ENCODE results near the gene WFDC10A. TPM values are rescaled to one million over a fixed set of nuclear protein-coding genes. Genes with fewer than 3 reads are reported as not detected.
"Not testable (repeated sequence)": the region's sequence is repeated elsewhere in the genome, so short reads cannot be mapped to it uniquely, and the experiment has no call there.

WFDC10A gene
- total RNA-seq, 4 donors from 2014 or later, result not detected

DNA sequence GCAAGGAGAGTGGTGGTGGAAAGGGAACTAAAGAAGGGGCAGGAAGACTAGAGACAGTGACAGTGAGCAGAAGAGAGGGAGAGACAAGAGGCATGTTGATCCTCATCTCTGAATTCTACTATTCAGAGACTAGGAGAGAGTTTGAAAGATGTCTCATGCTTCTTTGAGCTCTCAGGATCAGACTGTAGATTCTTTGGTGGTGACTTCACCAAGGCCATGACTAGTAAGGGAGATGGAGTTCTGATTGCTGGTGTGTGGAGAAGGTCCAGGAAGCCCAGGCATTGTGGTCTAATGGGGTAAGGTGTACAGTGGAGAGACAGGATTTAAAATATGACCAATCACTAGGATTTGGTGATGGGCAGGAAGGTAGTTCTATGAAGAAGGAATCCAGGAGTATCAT lies 832 bp downstream of the WFDC10A start:
- no peaks in the 10 kb centered on the region for H3K36me3 ChIP-seq
- no peaks in the 10 kb centered on the region for H3K4me1 ChIP-seq
- no peaks in the 10 kb centered on the region for H3K9me3 ChIP-seq
- H3K4me3 ChIP-seq, result no peak overlapping the region
- no peak for DNase-seq
- no peak for TF ChIP-seq POLR2A (IDR thresholded peaks at IDR 0.05)
- no peak for TF ChIP-seq CTCF (IDR thresholded peaks at IDR 0.05)
- no peaks in the 10 kb centered on the region for H3K27me3 ChIP-seq
- H3K27ac ChIP-seq, result no peak overlapping the region
- intact Hi-C loops (cut with DNase I; ENCODE audit: low total_unique reads), result no loop called here

GRCh38 chr20:45631184-45631583 lies 1.6 kb downstream of the WFDC10A start, which contains the start of gene WFDC9:
WFDC9 (minus strand) TSS chr20:45631284; CDS start chr20:45610181, 21,103 bp downstream.
- no peaks in the 10 kb centered on the region for H3K36me3 ChIP-seq
- H3K27me3 ChIP-seq, result no peaks in the 10 kb centered on the region
- no peaks in the 10 kb centered on the region for H3K9me3 ChIP-seq
- H3K4me3 ChIP-seq, result no peak within 1 kb of the TSS
- no peak for TF ChIP-seq CTCF (IDR thresholded peaks at IDR 0.05)
- TF ChIP-seq POLR2A (IDR thresholded peaks at IDR 0.05), result no peak
- no peak for DNase-seq
- no peaks in the 10 kb centered on the region for H3K4me1 ChIP-seq
- intact Hi-C loops (cut with DNase I; ENCODE audit: low total_unique reads), result no loop called here
- H3K27ac ChIP-seq, result no peak within 1 kb of the TSS

GRCh38 chr20:45636513-45636912 lies 7.0 kb downstream of the WFDC10A start:
- TF ChIP-seq POLR2A (IDR thresholded peaks at IDR 0.05) (no peak), CTCF (IDR thresholded peaks at IDR 0.05) (no peak)
- no peak for DNase-seq
- H3K36me3 ChIP-seq, result no peaks in the 10 kb centered on the region
- H3K27ac ChIP-seq, result no peak overlapping the region
- H3K27me3 ChIP-seq, result no peaks in the 10 kb centered on the region
- H3K4me3 ChIP-seq, result no peak overlapping the region
- H3K4me1 ChIP-seq, result no peaks in the 10 kb centered on the region
- peaks cover 0 to 3% of the 10 kb centered on the region in 2 donors for H3K9me3 ChIP-seq
- intact Hi-C loops (cut with DNase I; ENCODE audit: low total_unique reads), result no loop called here

DNA sequence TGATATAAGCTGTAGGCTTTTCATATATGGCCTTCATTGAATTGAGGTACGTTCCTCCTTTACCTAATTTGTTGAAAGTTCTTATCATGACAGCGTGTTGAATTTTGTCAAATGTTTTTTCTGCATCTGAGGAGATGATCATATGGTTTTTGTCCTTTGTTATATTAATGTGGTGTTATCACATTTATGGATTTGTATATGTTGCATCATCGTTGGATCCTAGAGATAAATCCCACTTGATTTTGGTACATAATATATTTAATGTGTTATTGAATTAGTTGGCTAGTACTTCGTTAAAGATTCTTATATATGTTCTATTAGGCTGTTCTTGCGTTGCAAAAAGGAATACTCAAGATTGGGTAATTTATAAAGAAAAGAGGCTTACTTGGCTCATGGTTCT lies 10.1 kb downstream of the WFDC10A start:
- intact Hi-C loops (cut with DNase I; ENCODE audit: low total_unique reads), result no loop called here
- Histone ChIP-seq H3K27ac (no peak overlapping the region), H3K4me3 (no peak overlapping the region), H3K4me1 (no peaks in the 10 kb centered on the region), H3K27me3 (no peaks in the 10 kb centered on the region), H3K9me3 (peaks cover 0 to 3% of the 10 kb centered on the region in 2 donors), H3K36me3 (no peaks in the 10 kb centered on the region)
- no peak for DNase-seq
- no peak for TF ChIP-seq CTCF (IDR thresholded peaks at IDR 0.05)
- TF ChIP-seq POLR2A (IDR thresholded peaks at IDR 0.05), result no peak

DNA sequence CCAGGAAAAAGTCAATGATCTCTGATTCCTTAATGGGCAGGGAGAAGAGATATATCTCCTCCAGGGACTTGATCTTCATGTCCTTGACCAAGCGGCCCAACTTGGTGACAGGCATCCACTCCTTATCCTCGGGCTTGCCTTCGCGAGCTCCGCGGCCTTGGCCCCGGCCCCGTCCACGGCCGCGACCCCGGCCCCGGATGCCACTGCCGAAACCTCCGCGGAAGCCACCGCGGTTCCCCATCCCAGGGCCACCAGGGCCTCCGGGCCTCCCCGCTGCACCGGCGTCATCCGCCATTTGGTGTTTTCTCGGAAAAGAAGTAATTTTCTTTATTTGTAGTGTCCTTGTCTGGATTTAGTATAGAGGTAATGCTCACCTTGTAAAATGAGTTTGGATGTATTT lies 11.5 kb downstream of the WFDC10A start:
- H3K27me3 ChIP-seq; H3K4me3 ChIP-seq; H3K4me1 ChIP-seq; H3K36me3 ChIP-seq; intact Hi-C loops (cut with DNase I; ENCODE audit: low total_unique reads); H3K27ac ChIP-seq; DNase-seq; H3K9me3 ChIP-seq: not testable (repeated sequence)

GRCh38 chr20:45645869-45646268 lies 16.3 kb downstream of the WFDC10A start:
- DNase-seq; H3K9me3 ChIP-seq; H3K4me3 ChIP-seq; H3K36me3 ChIP-seq; H3K27ac ChIP-seq; intact Hi-C loops (cut with DNase I; ENCODE audit: low total_unique reads); H3K4me1 ChIP-seq; H3K27me3 ChIP-seq: not testable (repeated sequence)
